ENCODE data around the gene NAGLU.
A peak's percentile ranks its signal among the peaks of the same experiment; 100 is the strongest.

Gene NAGLU

DNA sequence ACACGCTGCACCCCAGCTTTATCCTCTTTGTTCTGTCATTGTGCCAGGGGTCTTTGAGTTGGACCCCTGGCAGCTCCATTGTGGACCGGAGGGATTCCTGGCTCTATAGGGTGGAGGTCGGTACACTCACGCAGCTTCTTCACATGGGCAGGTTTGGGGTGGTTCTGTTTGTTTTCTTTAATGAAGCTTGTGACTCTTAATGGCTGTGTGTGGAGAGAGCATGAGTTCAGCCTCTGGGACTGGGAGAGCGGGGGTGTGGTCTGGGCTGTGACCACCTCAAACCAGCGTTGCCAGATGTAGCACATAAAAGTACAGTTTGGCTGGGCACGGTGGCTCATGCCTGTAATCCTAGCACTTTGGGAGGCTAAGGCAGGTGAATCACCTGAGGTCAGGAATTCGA is 21.2 kb upstream of the NAGLU start:
- Mint-ChIP-seq H3K27ac (peak overlapping the region; percentile 2), H3K27me3 (no peaks in the 10 kb centered on the region), H3K36me3 (peaks cover 55 to 74% of the 10 kb centered on the region in 2 donors), H3K9me3 (no peaks in the 10 kb centered on the region), H3K4me3 (no peak overlapping the region), H3K4me1 (peaks cover 37 to 53% of the 10 kb centered on the region in 2 donors)
- DNase-seq = no peak
- no peak for ATAC-seq (replicated peaks)

DNA sequence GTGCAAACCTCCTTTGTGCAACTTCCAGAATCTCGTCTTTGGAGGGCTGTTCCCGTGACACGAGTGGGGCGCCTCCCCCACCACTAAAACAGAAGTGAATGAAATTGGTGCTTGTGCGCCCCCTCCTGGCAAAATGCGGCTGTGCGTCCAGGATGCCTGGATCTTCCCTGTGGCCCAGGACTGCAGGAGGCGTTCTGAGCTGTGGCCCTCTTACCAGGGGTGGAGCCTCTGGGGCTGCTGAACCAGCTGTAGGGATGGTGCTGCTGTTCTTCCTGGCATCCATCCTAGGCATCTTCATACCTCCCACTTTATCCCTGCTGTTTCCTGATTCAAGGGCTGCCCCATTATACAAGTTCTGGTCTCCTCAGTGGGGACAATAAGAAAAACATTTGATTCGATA is 18.5 kb upstream of the NAGLU start:
- Mint-ChIP-seq H3K27me3 (no peaks in the 10 kb centered on the region), H3K27ac (no peak overlapping the region), H3K4me3 (no peak overlapping the region), H3K9me3 (no peaks in the 10 kb centered on the region), H3K4me1 (peaks cover 16 to 37% of the 10 kb centered on the region in 2 donors), H3K36me3 (peaks cover 56 to 73% of the 10 kb centered on the region in 2 donors)
- DNase-seq (peak; percentile 62), ATAC-seq (replicated peaks) (peak; percentile 76 to 81)

DNA sequence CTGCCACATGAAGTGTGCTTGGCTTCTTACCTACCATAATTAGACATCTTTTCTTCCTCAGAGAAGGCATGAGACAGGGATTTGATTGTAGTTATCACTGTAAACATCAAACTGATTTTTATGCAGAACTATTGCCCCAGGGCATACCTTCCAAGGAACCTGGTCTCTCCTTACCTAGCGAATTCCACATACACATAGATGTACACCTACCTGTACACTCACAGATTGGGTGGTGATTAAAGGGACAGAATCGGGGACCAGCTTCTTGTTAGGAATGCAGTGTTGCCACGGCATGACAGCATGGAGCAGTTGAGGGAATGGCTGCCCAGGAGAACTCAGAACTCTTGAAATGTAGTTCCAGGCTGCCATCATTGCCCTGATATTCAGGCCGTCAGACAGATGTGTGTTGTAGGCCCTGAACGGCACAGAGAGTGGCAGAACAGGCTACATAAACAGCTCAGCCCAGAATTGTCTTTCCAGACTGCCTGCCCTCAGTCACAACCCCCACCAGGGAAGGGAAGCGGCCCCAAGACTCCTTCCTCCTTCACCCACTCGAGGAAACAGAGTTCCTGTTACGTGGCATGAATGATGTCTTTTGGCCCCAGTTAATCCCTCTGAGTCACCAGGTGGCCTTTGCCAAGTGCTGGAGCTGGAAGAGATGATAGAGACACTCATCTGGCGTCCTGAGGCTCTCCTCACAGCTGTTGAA is 17.8 kb upstream of the NAGLU start:
- Mint-ChIP-seq H3K36me3 (peaks cover 57 to 76% of the 10 kb centered on the region in 2 donors), H3K4me1 (peaks cover 10 to 31% of the 10 kb centered on the region in 2 donors), H3K4me3 (no peak overlapping the region), H3K9me3 (no peaks in the 10 kb centered on the region), H3K27me3 (no peaks in the 10 kb centered on the region), H3K27ac (peak overlapping the region; percentile 20)
- no peak for DNase-seq
- no peak for ATAC-seq (replicated peaks)

DNA sequence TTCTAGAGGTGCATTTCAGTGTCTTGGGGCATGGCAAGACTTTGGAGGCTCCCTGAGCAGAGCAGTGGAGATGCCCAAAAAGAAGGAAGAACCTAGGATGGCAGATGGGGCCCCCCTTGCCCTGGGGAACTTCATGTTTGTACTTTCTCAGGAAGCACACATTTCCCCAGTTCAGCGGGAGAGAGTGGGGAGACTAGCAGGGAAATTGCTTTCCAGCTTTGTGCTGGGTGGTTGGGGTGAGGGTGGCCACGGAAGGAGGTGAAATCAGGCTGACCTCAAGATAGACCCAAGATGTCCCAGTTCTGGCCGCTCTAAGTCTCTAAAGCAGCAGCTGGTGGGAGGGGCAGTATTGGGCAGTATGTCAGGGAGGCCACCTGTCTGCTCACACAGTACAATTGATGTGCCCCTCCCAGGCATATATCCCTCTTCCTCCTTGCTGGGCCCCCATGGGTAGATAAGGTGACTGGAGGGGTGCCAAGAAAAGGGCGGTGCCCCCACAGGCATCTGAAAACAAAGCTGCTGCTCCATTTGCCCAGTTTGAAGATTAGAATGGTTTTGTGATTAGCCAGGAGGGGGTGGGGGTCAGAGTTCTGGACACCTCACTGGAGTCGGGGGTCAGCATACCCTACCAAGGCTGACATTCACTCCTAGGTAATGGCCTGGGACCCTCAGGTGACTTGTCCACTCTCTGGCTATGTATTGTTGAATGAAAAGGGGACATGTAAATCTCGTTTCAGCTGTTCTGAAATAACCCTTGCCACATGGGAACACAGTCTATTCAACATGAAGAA is 17.1 kb upstream of the NAGLU start:
- peaks cover 55 to 73% of the 10 kb centered on the region in 2 donors for H3K36me3 Mint-ChIP-seq
- DNase-seq (no peak), ATAC-seq (replicated peaks) (no peak)
- peaks cover 5 to 29% of the 10 kb centered on the region in 2 donors for H3K4me1 Mint-ChIP-seq
- H3K27ac Mint-ChIP-seq = peak overlapping the region; percentile 20
- H3K9me3 Mint-ChIP-seq = no peaks in the 10 kb centered on the region
- no peak overlapping the region for H3K4me3 Mint-ChIP-seq
- H3K27me3 Mint-ChIP-seq = no peaks in the 10 kb centered on the region

DNA sequence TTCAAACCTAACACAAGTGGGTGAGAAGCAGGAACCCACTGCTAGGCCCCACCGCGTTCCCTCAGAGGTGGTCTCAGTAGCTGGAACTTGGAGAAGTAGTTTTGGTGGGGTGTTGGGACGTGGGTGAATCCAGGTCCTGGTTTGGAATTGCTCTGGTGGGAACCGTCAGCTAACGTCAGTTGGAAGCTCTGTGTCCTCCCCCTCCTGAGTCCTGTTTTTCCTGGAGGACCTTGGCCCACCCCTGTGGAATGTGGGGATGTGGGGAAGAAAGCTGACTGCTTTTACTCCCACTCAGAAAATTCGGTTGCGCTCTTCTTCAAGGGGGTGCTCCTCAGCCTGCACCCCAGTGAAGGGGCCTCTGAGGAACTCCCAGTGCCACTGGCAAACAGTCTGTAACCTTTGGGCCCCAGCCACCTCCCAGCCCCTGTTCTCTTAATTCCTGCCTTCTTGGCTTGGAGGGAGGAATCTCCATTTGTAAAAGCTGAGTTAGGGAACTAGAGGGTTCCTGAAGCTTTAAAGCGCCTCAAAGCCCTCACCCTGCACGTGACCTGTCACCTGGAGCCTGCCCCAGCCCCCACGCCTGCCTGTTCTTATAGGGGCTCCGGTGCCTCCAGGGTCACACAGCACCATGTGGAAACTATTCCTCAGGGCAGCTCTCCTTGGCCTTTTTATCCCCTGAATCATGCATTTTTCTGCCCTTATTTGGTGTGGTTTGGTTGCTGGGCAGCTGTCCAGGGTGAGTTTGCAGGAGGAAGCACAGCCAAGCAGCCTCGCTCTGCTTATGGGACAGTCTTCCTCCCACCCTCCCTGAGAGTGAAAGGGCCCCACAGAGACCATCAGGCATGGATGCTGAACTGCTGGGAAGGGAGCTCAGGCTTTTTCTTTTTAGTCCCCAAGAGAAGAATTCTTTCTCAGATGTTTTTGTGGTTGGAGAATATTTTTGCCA is 16.2 kb upstream of the NAGLU start:
- Mint-ChIP-seq H3K27me3 (no peaks in the 10 kb centered on the region), H3K9me3 (no peaks in the 10 kb centered on the region), H3K27ac (peak overlapping the region; percentile 77), H3K36me3 (peaks cover 54 to 69% of the 10 kb centered on the region in 2 donors), H3K4me3 (no peak overlapping the region), H3K4me1 (peaks cover 5 to 29% of the 10 kb centered on the region in 2 donors)
- no peak for ATAC-seq (replicated peaks)
- no peak for DNase-seq

DNA sequence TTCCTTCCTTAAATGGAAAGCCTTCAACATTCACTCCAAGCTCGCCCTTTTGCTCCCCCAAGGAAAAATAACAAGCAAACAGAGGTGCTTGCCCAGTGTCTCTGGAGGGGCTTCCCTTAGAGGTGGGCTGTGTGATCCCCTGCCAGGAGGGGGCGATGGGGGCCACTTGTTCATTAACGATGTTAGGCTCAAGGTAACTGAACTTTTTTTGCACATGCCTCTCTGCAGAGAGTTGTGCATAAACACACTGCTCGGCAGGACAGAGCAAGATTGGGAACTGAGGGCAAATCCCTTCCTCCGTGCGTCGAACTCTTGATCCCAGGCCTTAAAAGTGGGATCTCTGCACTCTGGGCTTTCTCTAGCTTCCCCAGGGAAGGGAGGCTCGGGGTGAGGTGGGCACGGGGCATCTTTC is 15.5 kb upstream of the NAGLU start:
- Mint-ChIP-seq H3K4me1 (peaks cover 5 to 29% of the 10 kb centered on the region in 2 donors), H3K27me3 (no peaks in the 10 kb centered on the region), H3K4me3 (no peak overlapping the region), H3K27ac (peak overlapping the region; percentile 63), H3K9me3 (no peaks in the 10 kb centered on the region), H3K36me3 (peaks cover 54 to 67% of the 10 kb centered on the region in 2 donors)
- ATAC-seq (replicated peaks) (no peak), DNase-seq (no peak)

DNA sequence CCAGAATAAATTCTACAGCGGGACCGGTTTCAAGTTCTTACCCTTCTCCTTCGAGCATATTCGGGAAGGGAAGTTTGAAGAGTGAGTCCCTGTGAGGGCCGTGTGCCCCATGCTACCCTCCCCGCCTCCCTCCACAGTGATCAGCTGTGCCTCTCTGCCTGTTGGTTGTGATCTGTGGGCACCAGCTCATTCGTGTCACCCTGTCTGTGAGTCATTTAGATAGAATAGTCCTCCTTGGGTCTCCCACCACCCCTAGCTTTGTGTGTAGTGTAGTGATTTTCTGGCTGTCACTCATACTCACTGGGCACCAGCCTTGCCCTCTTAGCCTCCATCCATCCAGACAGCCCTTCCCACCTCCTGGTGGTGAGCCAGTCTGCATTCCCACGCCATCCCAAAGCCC is 15.0 kb upstream of the NAGLU start:
- ATAC-seq (replicated peaks) = no peak

DNA sequence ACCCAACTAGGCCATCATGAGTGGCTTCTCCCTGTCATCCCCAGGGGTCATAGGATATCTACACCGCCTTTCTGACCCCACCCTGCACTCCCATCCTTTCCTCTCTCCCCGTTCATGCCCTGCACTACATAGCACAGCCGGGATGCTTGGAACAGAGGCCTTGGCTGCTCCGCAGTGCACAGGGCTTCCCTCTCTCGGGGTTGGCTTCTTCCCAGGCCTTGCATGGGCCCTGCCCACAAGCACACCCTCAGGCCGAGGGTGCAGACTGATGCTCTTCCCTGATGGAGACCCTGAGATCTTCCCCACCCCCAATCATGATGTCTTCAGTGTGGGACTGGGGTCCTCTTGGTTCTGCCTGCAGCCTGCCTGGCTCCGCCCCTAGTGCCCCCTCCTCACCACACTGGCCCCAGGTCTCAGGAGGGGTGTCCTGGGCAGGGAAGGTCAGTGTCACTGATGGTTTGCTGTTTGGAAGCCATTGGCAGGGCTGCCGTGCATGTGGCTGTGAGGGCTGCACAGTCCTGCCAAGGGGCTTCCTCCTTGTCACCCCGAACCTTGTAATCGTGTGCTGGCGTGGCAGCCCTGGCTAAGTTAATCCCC is 14.3 kb upstream of the NAGLU start:
- peaks cover 5 to 23% of the 10 kb centered on the region in 2 donors for H3K4me1 Mint-ChIP-seq
- H3K27me3 Mint-ChIP-seq = no peaks in the 10 kb centered on the region
- DNase-seq (no peak), ATAC-seq (replicated peaks) (no peak)
- peaks cover 48 to 57% of the 10 kb centered on the region in 2 donors for H3K36me3 Mint-ChIP-seq
- H3K27ac Mint-ChIP-seq = peak overlapping the region; percentile 22
- no peak overlapping the region for H3K4me3 Mint-ChIP-seq
- H3K9me3 Mint-ChIP-seq = no peaks in the 10 kb centered on the region

More for the DNA sequence above, 15.0 kb upstream of the NAGLU start:
- Mint-ChIP-seq H3K4me3 (no peak overlapping the region), H3K36me3 (peaks cover 54 to 63% of the 10 kb centered on the region in 2 donors), H3K4me1 (peaks cover 5 to 29% of the 10 kb centered on the region in 2 donors), H3K27ac (peak overlapping the region; percentile 80), H3K27me3 (no peaks in the 10 kb centered on the region), H3K9me3 (no peaks in the 10 kb centered on the region)
- no peak for DNase-seq

DNA sequence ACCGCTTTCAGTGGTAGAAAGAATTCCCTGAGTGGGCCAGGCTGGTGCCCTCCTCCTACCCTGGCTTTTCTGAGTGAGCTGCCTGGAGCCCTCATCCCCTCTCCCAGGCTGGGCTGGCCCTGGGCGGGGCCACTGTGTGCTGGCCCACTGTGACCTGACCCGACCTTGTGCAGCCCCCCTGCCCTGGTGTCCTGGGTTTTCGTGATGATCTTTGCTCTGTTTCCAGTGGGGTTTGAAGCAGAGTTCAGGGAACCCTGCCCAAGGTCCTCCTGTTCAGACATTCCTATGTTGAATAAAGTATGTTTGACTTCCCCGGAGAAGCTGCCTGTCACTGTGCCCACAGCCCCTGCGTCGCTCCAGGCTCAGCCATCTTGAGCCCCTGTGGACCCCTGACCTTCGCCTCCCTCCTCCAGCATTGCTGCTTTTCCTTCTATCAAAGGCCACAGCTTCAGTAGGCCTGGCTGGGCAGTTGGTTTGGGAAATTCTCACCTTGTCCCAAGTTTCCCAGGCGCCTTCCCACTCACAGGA is 13.7 kb upstream of the NAGLU start:
- peaks cover 44 to 53% of the 10 kb centered on the region in 2 donors for H3K36me3 Mint-ChIP-seq
- H3K4me3 Mint-ChIP-seq = no peak overlapping the region
- ATAC-seq (replicated peaks) (no peak), DNase-seq (no peak)
- H3K27me3 Mint-ChIP-seq = no peaks in the 10 kb centered on the region
- H3K9me3 Mint-ChIP-seq = no peaks in the 10 kb centered on the region
- H3K27ac Mint-ChIP-seq = peak overlapping the region; percentile 47
- H3K4me1 Mint-ChIP-seq = peaks cover 6 to 21% of the 10 kb centered on the region in 2 donors

DNA sequence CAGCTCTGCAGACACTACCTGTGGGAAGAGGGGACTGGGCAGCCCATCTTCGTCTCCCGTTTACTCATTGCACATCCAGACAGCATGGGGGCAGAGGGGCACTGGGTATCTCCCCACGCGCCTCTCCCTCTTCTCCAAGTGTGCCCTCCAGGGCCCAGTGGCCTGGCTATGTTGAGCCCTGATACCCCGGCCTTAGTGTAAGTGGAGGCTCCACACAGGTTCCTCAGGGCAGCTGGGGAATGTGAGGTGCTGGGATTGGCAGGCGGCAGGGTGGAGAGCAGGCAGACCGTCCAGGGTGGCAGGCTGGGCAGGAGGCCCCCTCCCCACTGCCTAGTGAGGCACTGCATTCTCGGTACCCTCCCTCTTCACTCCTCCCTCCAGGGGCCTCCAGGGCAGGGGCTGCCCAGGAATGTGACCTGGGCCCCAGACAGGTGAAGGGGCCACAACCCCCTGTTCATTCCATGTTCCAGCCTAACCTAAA is 13.2 kb upstream of the NAGLU start:
- Mint-ChIP-seq H3K4me1 (peaks cover 7 to 20% of the 10 kb centered on the region in 2 donors), H3K4me3 (no peak overlapping the region), H3K27me3 (no peaks in the 10 kb centered on the region), H3K36me3 (peaks cover 40 to 48% of the 10 kb centered on the region in 2 donors), H3K9me3 (no peaks in the 10 kb centered on the region), H3K27ac (peak overlapping the region; percentile 47)
- ATAC-seq (replicated peaks) (no peak), DNase-seq (no peak)

DNA sequence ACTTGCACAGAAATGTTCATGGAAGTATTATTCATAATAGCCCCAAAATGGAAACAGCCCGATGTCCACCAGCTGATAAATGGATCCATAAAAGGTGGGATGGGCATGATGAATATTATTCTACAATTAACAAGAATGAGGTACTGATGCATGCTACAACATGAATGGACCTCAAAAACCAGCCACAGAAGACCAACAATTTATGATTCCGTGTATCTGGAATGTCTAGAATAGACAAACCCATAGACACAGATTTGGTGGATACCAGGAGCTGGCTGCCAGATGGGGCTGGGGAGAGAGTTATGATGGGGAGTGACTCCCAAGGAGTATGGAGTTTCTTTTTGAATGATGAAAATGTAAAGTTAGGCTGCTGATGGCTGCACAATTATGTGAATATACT is 10.8 kb upstream of the NAGLU start:
- H3K27ac Mint-ChIP-seq = no peak overlapping the region
- ATAC-seq (replicated peaks) = no peak
- H3K4me1 Mint-ChIP-seq = peaks cover 3 to 19% of the 10 kb centered on the region in 2 donors

DNA sequence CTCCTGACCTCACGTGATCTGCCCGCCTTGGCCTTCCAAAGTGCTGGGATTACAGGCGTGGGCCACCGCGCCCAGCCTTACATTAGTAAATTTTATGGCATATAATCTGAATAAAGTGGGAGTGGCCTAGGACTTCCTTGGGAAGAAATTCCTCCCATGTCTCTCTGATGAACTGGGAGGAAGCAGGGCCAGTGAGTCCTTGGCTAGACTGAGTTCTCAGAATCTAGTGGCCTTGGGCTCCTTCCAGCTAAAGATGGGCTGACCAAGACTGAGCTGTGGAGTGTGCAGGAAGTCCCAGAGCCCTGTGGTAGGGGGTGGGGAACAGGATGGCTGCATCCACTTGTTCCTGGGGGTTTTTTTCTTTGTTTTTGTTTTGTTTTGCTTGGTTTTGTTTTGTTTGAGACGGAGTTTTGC is 10.0 kb upstream of the NAGLU start:
- Mint-ChIP-seq H3K9me3 (no peaks in the 10 kb centered on the region), H3K27ac (no peak overlapping the region), H3K36me3 (peaks cover 22 to 23% of the 10 kb centered on the region in 2 donors), H3K4me3 (no peak overlapping the region), H3K27me3 (no peaks in the 10 kb centered on the region), H3K4me1 (peaks cover 9 to 25% of the 10 kb centered on the region in 2 donors)
- no peak for ATAC-seq (replicated peaks)
- no peak for DNase-seq

More for the DNA sequence above, 10.8 kb upstream of the NAGLU start:
- Mint-ChIP-seq H3K27me3 (no peaks in the 10 kb centered on the region), H3K36me3 (peaks cover 28 to 30% of the 10 kb centered on the region in 2 donors), H3K9me3 (no peaks in the 10 kb centered on the region), H3K4me3 (no peak overlapping the region)
- DNase-seq = no peak

DNA sequence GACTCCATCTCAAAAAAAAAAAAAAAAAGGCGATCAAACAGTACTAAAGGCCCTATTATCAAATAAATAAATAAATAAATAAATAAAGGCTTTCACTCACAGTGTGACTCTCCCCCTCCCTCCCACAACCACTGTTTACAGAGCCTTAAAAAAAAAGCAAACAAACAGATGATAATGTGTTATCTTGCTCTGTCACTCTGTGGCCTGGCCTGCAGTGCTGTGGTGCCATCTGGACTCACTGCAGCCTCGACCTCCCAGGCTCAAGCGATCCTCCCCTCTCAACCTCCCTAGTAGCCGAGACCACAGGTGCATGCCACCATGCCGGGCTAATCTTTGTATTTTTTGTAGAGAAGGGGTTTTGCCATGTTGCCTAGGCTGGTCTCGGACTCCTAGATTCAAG is 8.1 kb upstream of the NAGLU start:
- Mint-ChIP-seq H3K27ac (no peak overlapping the region), H3K27me3 (no peaks in the 10 kb centered on the region), H3K9me3 (no peaks in the 10 kb centered on the region), H3K4me3 (no peak overlapping the region), H3K4me1 (peaks cover 14 to 35% of the 10 kb centered on the region in 2 donors), H3K36me3 (peaks cover 4% of the 10 kb centered on the region in 2 donors)
- DNase-seq = no peak
- ATAC-seq (replicated peaks) = no peak
